ENCODE results near the gene HMX1. TPM values are rescaled to one million over a fixed set of nuclear protein-coding genes. Genes with fewer than 3 reads are reported as not detected.

Gene HMX1
- total RNA-seq, 1 donor from 2014 or later, result not detected

GRCh38 chr4:8844976-8845690 lies 26.5 kb downstream of the HMX1 start:
- intact Hi-C loops (cut with micrococcal nuclease), result no loop called here

GRCh38 chr4:8843597-8843996 lies 28.0 kb downstream of the HMX1 start:
- intact Hi-C loops (cut with micrococcal nuclease), result no loop called here

- intact Hi-C loops (cut with micrococcal nuclease), result no loop called here
Observed at GRCh38 chr4:8842614-8843013, 29.0 kb downstream of the HMX1 start.

GRCh38 chr4:8841678-8842268 lies 29.9 kb downstream of the HMX1 start:
- intact Hi-C loops (cut with micrococcal nuclease), result no loop called here

GRCh38 chr4:8840816-8841455 lies 30.7 kb downstream of the HMX1 start:
- intact Hi-C loops (cut with micrococcal nuclease), result no loop called here

- intact Hi-C loops (cut with micrococcal nuclease), result no loop called here
Observed at GRCh38 chr4:8840006-8840793, 31.4 kb downstream of the HMX1 start.

GRCh38 chr4:8838961-8839431 lies 32.6 kb downstream of the HMX1 start:
- intact Hi-C loops (cut with micrococcal nuclease), result no loop called here

GRCh38 chr4:8838296-8838960 lies 33.2 kb downstream of the HMX1 start:
- intact Hi-C loops (cut with micrococcal nuclease), result no loop called here

GRCh38 chr4:8837181-8837841 lies 34.3 kb downstream of the HMX1 start:
- intact Hi-C loops (cut with micrococcal nuclease), result no loop called here

- intact Hi-C loops (cut with micrococcal nuclease), result no loop called here
Observed at GRCh38 chr4:8836664-8837171, 34.9 kb downstream of the HMX1 start.

- intact Hi-C loops (cut with micrococcal nuclease), result no loop called here
Observed at GRCh38 chr4:8835521-8836365, 35.9 kb downstream of the HMX1 start.

- intact Hi-C loops (cut with micrococcal nuclease), result no loop called here
Observed at GRCh38 chr4:8834681-8835220, 36.9 kb downstream of the HMX1 start.

GRCh38 chr4:8832113-8832915 lies 39.3 kb downstream of the HMX1 start:
- intact Hi-C loops (cut with micrococcal nuclease), result no loop called here

- intact Hi-C loops (cut with micrococcal nuclease), result no loop called here
Observed at GRCh38 chr4:8831221-8832112, 40.2 kb downstream of the HMX1 start.

GRCh38 chr4:8830611-8831200 lies 40.9 kb downstream of the HMX1 start:
- intact Hi-C loops (cut with micrococcal nuclease), result no loop called here

GRCh38 chr4:8830056-8830455 lies 41.6 kb downstream of the HMX1 start:
- intact Hi-C loops (cut with micrococcal nuclease), result no loop called here

GRCh38 chr4:8829584-8829983 lies 42.1 kb downstream of the HMX1 start:
- intact Hi-C loops (cut with micrococcal nuclease), result no loop called here
